ENCODE measurements around the gene SLC24A3. TPM values are rescaled to one million over a fixed set of nuclear protein-coding genes. Genes with fewer than 3 reads are reported as not detected.

Gene SLC24A3
- total RNA-seq, 1 donor from 2014 or later: 14.0 TPM

DNA sequence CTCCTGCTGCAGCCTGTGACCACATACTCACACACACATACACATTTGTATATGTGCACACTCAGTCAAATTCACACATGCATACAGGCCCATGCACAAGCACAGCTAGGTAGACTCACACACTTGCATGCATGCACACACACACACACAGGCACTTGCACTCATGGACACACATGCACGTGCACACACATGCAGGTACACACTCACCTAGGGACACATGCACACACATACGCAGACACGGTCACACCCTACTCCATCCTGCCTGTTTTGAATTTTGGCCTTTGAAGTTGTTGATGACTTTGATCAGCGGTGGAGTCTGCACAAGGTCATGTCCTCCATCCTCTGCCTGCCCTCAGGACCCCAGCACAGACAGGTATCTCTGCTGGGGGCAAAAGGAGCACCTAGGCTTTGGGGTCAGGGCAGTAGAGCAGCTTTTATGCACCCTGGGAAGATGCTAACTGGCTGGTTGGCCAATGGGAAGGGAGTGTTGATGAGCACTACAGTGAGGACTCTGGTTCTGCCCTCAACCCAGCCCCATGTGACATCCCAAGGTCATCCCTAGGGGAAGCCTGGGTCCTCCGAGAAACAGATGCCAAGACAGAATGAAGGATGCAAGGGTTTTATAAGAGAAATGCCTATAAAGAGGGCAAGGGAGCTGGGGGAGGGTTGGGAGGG, 218.3 kb downstream of the SLC24A3 start:
- TF ChIP-seq, protein P1, sequence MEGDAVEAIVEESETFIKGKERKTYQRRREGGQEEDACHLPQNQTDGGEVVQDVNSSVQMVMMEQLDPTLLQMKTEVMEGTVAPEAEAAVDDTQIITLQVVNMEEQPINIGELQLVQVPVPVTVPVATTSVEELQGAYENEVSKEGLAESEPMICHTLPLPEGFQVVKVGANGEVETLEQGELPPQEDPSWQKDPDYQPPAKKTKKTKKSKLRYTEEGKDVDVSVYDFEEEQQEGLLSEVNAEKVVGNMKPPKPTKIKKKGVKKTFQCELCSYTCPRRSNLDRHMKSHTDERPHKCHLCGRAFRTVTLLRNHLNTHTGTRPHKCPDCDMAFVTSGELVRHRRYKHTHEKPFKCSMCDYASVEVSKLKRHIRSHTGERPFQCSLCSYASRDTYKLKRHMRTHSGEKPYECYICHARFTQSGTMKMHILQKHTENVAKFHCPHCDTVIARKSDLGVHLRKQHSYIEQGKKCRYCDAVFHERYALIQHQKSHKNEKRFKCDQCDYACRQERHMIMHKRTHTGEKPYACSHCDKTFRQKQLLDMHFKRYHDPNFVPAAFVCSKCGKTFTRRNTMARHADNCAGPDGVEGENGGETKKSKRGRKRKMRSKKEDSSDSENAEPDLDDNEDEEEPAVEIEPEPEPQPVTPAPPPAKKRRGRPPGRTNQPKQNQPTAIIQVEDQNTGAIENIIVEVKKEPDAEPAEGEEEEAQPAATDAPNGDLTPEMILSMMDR (conservative IDR thresholded peaks at IDR 0.05): no peak
- peak overlapping the region; percentile 68 for H3K27ac Mint-ChIP-seq

DNA sequence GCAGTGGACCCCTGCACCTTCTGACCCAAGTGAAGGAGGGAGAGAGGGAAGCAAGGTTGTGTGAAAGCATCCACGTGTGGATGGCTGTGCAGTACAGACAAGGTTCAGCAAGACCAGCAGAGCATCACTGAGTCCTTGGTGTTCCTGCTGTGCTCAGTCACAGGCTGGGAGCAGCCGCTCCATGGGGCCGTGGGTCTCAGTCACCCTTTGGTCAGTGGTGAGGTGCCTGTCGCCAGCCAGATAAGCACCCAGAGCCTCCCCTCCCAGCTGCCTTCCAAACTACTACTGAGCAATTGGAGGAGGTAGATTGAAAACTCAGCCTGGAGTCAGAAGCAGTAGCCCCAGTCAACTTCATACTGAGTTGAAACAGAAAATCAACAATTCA, 218.9 kb downstream of the SLC24A3 start:
- Mint-ChIP-seq H3K4me1 (ENCODE audit: unreplicated experiment) (peaks cover 68% of the 10 kb centered on the region), H3K27me3 (peaks cover 3% of the 10 kb centered on the region), H3K4me3 (no peak overlapping the region), H3K9me3 (no peaks in the 10 kb centered on the region), H3K27ac (no peak overlapping the region), H3K36me3 (peaks cover 6% of the 10 kb centered on the region)
- TF ChIP-seq, protein P1 (conservative IDR thresholded peaks at IDR 0.05): no peak
- no peak for DNase-seq (ENCODE audit: extremely low spot score, unreplicated experiment)

More for the DNA sequence above, 218.3 kb downstream of the SLC24A3 start:
- Mint-ChIP-seq H3K27me3 (peaks cover 3% of the 10 kb centered on the region), H3K9me3 (peaks cover 2% of the 10 kb centered on the region), H3K4me1 (ENCODE audit: unreplicated experiment) (peaks cover 69% of the 10 kb centered on the region), H3K4me3 (no peak overlapping the region), H3K36me3 (peaks cover 6% of the 10 kb centered on the region)
- no peak for DNase-seq (ENCODE audit: extremely low spot score, unreplicated experiment)

DNA sequence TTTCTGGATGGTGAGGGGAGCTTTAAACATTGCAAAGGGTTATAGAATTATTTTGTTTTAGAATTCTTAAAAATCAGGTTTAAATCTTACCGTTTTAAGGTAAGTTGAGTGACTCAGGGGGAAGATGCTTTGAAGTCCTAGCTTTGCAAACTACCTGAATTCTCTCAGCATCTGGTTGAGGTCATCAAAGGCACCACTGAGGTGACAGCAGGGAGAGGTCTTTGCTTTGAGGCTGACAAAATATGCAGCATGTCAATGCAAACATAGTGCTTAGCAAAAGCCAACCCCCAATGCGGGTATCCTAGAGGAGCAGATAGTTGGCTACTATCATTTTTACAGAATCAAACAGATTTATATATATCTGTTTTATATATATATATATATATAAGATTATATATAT, 219.5 kb downstream of the SLC24A3 start:
- peaks cover 63% of the 10 kb centered on the region for H3K4me1 Mint-ChIP-seq (ENCODE audit: unreplicated experiment)
- peaks cover 3% of the 10 kb centered on the region for H3K27me3 Mint-ChIP-seq
- TF ChIP-seq, protein P1 (conservative IDR thresholded peaks at IDR 0.05): no peak
- H3K4me3 Mint-ChIP-seq: no peak overlapping the region
- no peak for DNase-seq (ENCODE audit: extremely low spot score, unreplicated experiment)
- no peak overlapping the region for H3K27ac Mint-ChIP-seq
- peaks cover 4% of the 10 kb centered on the region for H3K36me3 Mint-ChIP-seq
- H3K9me3 Mint-ChIP-seq: no peaks in the 10 kb centered on the region

DNA sequence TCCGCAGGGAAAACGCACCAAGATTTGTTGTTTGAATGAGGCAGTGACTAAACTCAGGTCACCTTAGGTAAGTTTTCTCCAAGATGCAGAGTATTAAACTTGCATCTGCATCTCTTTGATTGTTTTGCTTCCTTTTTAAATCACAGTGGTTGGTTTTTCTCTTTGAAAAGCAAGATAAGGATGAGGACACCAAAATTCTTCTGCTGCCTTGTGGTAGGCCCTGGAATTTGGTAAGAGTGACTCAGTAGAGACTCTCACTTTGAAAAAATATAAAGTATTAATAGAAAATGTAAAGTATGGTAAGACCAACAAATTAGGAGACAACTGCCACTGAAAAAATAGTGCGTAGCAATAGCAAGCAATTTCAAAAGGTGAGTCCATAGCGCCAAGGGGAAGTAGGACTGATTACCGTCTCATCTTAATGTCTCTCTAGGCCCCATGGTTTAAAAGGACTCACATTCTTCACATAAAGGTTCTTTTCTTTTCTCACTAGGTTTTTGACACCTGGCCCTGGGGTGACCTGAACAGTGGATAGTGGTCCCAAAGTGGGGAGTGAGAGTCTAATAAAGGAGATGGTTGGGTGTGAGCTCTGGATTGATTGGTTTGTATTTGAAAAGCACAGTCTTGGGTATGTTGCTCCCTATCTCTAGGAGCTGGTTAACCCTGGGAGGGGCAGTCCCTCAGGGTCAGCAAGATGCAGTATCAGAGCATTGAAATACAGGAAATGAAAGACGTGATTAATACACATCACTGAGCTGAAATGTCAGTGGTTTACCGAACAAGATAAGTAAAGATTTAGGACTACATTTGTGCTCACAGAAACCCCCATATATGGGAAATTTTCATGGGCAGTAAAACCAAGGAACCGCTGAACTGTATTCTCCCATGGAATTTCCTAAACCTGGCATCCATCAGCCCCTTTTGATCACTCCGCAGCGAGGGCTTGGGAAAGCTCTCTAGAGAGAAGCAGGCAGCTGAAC, 221.2 kb downstream of the SLC24A3 start:
- Mint-ChIP-seq H3K27ac (peak overlapping the region; percentile 34), H3K9me3 (no peaks in the 10 kb centered on the region), H3K4me3 (peak overlapping the region; percentile 10), H3K4me1 (ENCODE audit: unreplicated experiment) (peaks cover 46% of the 10 kb centered on the region), H3K36me3 (peaks cover 3% of the 10 kb centered on the region), H3K27me3 (peaks cover 3% of the 10 kb centered on the region)
- DNase-seq (ENCODE audit: extremely low spot score, unreplicated experiment): no peak
- TF ChIP-seq, protein P1 (conservative IDR thresholded peaks at IDR 0.05): no peak

DNA sequence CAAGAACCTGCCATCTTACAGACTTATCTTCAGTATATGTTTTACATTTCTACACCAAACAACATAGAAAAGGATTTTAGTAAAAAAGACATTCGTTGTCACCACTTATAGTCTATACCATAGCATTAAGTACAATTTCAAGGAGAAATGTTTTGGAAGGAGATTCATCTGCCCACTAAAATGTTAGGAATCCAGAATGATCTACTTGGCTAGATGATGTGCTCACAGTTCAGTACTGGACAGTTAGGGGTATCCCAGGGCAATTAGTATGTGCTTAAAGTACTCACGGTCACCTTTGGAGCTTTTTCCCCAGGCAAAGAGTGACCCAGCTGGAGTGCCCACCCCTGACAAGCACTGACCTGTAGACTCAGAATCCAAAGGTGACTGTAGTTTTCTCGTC, 222.9 kb downstream of the SLC24A3 start:
- H3K4me1 Mint-ChIP-seq (ENCODE audit: unreplicated experiment): peaks cover 34% of the 10 kb centered on the region
- H3K27ac Mint-ChIP-seq: no peak overlapping the region
- no peak for DNase-seq (ENCODE audit: extremely low spot score, unreplicated experiment)

More for the DNA sequence above, 222.9 kb downstream of the SLC24A3 start:
- Mint-ChIP-seq H3K36me3 (peaks cover 3% of the 10 kb centered on the region), H3K9me3 (no peaks in the 10 kb centered on the region), H3K4me3 (no peak overlapping the region), H3K27me3 (peaks cover under 1% of the 10 kb centered on the region)
- TF ChIP-seq, protein P1 (conservative IDR thresholded peaks at IDR 0.05): no peak

Data from type B pancreatic cell (in vitro differentiated cells).